Activated CD4-positive, alpha-beta T cell treated with anti-CD3 and anti-CD28 coated beads for 4 hours (primary cell): ENCODE results near the gene AP3D1.

Source experiments
- DNase-seq, 2 donors: peaks; one replicate each; pipeline ENCODE4 v3.0.0-alpha.2; 2020

AP3D1 gene

DNA sequence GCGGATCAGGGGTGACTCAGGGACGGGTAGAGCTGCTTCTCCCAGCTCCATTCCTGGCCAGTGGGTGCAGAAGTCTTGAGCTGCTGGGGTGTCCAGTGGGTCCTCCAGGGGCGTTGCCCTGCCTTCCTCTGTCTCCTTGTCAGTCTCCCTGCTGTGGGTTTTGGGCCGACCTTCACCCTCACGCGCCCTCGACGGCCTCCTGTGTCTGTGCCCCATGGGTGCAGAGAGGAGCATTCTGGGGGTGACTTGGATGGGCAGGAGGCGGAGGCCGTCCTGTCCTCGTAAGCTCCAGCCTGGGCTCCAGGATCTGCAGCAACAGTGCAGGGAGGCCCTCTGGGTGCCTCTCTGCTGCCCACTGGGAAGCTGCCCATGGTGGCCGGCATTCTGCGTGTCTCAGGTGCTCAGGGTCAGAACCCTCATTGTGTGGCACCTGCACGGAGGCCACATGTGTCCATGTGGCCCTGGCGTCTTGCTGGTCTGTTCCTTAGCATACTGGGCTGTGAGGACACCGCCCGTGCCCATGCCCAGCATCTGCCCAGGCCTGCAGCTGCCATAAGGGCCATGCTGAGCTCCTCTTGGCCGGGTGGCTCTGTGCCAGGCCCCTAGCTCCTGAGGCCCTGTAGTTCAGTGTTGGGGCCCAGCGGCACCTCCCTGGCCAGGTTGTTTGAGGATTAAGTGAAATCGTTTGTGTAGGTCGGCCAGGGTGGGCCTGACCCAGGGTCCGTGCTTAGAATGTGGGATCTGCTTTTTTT is 29.7 kb upstream of the AP3D1 start:
- DNase-seq: no peak

DNA sequence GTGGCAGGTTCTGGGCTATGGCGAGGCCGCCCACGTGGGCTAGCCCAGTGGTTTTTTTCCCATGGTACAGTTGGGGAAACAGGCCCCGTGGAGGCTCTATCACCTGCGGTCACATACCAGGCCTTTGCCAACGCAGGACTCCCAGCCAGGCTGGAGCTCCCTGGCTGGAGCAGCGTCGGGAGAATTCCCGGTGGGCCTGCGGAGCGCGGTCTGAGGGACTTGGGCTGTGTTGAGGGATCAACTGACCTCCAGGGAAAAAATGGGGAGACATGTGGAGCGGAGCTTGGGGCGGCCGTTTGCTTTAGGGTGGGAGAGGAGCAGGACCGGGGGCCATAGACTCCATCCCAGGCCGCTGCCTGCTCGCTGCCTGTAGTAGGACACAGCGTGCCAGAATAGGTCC is 28.7 kb upstream of the AP3D1 start:
- DNase-seq: no peak

DNA sequence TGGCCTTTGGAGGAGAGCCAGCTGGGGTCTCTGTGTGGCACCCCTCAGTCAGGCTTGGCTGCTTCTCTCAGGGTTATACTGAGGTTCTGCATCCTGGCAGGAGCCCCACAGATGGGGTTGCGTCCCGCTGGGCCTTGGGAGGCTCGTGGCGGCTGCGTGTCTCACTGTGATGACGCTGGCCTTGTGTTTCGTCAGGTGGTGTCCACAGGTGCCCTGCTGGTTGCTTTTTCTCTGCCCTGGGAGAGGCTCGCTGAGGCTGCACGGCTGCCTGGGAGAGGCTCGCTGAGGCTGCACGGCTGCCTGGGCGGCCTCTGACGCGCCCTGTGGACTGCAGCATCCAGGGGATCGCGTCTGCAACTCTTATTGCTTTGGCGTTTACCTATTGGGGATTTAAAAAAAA is 27.7 kb upstream of the AP3D1 start:
- no peak for DNase-seq

DNA sequence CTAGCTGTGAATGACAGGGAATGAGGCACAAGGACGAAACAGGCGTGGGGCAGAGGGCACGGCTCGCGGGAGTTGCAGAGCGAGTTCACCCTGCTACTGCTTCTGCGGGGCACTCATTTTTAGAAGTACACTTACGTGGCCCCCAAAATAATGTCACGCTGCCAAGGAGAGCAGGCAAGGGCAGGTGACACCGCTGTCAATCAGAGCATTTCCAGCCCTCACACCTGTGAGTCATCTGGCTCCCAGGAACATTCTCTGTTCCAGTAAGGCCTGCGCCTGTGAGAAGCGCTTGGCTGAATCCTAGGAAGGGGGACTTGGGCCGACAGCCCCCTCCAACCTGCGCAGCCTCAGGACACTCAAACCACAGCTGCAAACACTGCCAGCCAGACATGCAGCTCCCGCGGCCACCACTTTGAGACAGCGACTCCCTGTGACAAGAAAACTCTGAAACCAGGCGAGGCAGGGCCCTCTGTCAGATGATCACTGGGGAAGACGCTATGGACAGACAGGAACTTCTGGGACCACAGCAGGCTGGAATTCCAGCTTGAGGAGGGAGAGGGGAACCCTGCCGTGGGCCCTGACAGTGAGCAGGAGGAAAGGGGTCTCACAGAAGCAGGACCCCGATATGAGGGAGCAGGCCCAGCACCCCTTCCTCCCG is 25.1 kb upstream of the AP3D1 start:
- DNase-seq: no peak

DNA sequence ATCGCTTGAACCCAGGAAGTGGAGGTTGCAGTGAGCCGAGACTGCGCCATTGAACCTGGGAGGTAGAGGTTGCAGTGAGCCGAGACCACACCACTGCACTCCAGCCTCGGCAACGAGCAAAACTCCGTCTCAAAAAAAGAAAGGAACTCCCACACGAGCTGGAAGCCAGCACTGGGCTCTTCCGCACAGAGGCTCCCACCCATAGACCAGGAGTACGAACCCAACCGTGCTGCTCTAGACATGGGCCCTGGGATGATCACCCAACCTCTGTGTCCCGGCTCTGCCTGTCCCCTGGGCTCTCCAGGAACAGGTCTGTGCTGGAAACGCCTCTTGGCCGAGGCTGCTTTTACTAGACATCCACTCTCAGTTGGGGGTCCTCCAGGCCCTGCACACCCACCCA is 24.4 kb upstream of the AP3D1 start:
- no peak for DNase-seq

DNA sequence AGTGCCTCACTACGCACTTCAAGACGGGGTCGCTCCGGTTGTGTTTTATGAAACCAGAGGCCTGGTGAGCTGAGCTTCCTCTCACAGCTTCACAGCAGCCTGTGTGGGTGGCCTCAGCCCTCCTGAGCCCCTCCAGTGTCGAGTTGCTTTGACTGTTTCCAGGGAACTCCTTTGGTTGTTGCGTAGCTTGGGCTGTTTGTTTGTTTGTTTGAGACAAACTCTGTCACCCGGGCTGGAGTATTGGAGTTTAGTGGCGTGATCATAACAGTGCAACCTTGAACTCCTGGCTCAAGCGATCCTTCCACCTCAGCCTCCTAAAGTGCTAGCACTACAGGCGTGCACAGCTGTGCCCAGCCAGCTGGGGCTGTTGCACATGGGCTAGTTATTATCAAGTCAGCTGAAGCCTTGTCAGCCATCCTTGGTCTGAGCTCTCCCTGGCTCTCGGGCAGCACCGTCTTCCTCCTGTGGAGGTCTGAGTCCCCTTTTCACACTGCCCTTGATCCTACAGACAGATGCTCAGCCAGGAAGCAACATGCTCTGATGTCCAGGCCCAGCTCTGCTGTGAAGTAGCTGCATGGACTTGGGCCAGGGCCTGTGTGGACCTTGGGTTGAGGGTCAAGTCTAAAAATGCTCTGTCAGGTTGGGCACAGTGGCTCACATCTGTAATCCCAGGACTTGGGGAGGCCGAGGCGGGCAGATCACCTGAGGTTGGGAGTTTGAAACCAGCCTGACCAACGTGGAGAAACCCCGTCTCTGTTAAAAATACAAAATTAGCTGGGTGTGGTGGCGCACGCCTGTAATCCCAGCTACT is 22.6 kb upstream of the AP3D1 start:
- no peak for DNase-seq

DNA sequence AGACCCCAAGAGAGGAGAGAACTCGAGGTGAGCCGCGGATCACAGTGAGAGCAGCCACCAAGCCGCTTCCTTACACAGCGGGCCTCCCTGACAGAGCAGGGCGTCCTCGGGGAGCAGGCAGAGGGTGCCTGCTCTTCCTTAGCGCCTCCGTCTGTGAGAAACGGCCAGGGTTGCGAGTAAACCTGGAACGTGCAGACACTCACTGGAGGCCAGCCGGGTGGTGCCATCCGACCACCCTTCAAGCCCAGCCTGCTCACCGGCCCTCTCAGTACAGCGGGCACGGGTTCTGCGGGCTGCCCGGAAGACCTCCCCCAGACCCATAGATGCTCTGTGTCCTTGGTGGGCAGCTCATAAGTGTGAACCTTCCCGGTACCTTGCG is 22.0 kb upstream of the AP3D1 start:
- no peak for DNase-seq

DNA sequence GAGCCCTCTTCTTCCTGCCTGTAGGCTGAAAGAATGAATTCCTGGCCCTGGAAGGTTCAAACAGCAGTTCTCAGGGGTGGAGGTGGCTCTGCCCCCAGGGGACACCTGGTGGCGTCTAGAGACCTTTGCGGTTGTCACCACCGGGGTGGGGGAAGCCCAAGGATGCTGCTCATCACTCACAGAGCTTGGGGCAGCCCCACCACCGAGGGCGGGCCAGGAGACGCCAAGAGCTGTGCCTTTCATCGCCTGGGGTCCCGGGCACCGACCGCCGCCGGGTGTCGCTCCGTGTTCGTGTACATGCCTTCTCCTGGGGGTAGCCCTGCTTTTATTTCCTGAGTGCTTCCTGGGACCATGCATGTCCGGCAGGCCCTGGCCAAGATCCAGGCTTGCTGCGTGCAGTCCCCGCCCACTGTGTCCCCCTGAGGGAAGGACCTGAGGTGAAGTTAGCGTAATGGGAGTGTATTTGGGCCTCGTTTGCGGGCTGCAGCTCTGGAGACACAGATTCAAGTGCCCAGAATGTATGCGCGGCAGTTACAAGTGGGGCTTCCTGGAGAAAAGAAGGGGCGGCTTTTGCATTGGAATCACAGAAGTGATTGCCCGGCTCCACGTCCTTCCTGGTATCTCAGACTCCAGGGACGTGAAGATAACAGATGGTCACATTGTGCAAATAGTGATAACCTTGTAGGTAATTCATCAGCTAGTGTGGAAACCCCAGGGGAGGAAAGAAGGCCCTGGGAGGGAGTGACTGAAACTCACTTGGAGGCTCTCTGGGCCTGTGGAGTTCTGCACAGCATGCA is 20.2 kb upstream of the AP3D1 start:
- DNase-seq: peak; percentile 81 to 87

DNA sequence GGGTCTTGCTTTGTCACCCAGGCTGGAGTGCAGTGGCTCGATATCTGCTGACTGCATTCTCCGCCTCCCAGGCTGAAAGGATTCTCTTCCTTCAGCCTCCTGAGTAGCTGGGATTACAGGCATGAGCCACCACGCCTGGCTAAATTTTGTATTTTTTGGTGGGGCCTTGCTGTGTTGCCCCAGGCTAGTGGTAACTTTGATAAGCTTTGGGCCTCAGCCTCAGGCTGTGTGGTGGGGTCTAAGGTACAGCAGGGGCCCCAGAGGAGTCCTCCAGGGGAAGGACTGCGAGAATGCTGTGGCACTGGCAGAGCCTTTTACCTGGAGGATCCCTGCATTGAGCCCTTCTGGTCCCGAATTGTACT is 19.6 kb upstream of the AP3D1 start:
- DNase-seq: no peak

DNA sequence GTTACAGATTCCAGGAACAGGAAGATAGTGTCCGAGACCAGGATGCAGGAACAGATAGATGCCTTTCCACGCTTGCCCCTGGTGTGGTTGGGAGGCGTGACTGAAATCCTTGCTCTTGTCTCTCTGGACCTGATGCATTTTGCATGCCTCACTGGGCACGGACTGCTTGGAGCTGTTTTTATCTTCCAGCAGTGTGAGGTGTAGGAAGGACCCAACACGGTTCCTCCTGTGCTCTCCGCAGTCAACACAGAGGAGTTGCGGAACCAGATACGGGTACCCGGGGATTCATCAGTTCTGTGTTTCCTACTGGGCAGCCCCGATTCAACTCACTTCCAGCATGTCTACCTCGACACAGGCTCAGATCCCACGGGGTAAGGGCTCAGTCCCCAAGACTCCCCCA is 18.9 kb upstream of the AP3D1 start:
- DNase-seq: no peak

DNA sequence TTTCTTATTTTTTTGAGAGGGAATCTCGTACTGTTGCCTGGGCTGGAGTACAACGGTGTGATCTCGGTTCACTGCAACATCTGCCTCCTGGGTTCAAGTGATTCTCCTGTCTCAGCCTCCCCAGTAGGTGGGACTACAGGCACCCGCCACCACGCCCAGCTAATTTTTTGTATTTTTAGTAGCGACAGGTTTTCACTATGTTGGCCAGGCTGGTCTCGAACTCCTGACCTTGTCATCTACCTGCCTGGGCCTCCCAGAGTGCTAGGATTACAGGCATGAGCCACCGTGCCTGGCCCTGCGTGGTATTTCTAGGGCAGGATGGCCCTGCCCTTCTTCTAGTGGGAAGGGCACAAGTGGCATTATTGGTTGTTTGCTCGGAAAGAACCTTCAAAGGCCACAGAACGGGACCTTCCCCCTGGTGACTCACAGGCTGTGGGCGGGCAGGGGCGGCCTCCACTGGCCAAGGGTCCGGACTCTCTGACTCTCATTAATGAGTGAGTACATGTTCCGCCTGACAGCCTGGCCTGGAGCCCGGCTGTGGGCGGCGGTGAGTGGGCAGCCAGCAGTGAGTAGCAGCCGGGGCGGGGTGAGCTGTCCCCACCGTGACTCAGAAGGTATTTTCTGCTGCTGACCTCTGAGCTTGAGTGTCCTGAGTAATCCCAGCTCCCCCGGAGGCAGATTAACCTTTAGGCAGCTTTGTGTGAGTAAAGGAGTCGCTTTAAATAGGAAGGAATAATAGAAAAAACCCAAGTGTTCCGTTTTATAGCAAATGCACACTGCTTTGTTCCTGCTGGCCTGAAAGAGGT is 17.5 kb upstream of the AP3D1 start:
- peak; percentile 76 to 77 for DNase-seq

DNA sequence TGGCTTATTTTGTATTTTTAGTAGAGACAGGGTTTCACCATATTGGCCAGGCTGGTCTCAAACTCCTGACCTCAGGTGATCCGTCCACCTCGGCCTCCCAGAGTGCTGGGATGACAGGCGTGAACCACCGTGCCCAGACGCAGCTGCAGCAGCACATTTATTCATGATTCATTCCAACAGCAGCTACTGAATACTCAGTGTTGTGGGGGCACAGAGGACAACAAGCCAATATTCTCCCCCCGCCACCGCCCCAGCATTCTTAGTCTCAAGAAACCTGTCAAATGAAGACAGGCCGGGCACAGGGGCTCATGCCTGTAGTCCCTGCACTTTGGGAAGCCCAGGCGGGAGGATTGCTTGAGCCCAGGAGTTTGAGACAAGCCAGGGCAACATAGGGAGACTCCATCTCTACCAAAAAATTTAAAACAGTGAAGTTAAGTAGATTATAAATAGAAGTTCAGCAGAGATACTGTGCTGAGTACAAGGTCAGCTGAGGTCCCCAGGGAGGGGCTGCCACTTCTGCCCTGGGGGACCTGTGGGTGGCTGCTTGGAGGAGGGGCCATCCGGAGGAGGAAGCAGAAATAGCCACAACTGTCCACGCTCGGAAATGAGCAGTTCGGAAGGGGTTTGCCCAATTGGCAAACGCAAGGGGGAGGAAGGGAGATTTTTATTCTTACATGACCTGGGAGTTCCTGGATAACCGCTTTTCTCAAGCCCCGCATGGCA is 16.7 kb upstream of the AP3D1 start:
- no peak for DNase-seq

DNA sequence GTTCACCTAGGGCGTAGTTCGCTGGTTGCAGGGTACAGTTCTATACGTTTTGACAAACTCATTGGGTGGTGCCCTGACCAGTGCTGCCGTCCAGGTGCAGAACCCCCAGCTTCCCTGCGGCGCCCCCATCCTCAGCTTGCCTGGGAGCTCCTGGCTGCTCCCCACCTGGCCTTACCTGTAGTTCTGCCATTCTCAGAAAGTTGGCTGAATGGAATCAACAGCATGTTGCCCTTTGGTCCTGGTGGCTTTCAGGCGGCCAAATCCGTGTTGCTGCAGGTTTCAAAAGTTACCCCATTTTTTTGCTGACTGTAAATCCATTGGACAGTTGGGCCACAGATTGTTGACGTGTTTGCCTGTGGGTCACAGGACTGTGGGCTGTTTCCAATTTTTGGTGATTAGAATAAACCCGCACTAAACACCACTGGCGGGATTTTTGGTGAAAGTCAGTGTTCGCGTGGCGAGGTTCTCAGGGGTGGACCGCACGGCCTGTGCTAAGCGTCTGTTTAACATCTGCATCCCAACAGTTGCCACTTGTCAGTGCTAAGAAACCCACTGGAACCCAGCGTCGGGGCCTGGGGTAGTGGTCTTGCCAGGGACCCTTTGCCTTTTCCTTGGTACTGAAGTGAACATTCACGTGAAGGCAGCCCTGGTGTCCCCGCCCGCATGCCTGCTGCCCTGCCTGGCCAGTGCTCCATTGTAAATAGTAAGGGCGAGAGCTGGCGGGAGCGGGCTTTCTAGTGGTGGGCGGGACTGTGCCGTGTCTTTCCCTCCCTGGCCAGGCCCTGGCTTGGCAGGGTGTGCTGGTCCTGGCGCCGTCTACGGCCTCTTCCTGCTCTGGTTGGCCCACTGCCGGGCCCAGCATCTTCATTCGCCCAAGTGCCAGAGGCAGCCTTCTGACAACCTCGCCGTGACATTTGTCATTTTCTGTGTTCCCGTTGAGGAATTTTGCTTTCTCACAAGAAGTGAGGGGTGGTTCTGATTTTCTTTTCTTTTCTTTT is 15.7 kb upstream of the AP3D1 start:
- DNase-seq: no peak

DNA sequence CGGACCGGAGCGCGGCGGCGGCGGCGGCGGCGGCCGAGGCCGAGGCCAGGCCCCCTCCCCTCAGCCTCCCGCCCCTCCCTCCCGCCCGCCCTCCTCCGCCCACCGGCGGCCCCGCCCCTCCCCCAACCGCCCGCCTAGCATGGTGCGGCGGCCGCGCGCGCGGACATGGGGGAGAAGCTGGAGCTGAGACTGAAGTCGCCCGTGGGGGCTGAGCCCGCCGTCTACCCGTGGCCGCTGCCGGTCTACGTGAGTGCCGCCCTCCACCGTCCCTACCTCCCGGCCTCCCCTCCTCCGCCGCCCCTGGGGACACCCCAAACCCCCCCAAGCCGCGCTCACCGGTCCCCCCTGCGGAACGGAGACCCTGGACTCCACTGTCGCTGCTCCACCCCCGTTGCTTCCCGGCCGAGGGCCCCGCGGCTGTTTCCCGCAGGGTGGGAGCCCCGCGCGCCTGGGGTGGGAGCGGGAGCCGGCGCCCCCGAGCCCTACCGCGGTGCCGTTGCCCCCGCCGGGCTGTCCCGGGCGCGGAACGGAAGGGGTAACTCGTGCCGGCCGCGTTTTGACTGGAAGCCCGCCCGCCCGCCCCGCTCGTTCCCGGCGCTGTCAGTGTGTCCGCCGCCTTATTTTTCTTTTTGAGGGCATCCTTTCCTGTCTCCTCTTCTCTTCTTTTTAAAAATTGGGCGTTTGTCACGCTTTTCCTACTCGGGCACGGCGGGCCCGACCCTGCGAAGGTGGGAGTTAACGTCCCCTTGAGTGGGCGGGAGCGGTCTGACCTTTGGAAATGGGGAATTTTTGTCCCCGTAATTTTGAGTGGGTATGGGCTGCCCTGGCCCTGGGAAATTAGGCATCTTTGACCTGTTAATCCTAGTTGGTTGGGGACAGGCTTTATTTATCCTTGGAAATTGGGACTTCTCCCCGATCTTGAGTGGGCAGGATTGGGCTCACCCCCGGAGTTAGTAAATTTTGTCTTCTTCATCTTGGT is 12.9 kb upstream of the AP3D1 start:
- peak; percentile 45 for DNase-seq

DNA sequence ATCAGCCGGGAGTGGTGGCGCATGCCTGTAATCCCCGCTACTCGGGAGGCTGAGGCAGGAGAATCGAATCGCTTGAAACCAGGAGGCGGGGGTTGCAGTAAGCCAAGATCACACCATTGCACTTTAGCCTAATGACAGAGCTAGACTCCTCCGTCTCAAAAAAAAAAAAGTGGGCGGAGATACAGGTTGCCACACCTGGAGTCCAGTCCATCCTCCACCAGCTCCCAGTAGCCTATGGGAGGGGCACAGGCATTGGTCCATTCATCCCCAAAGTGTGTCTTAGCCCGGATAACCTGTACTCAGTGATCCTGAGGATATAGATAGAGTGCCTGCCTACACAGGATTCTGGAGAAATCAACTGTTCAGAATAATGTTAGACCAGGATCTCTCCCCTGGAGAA is 9.0 kb upstream of the AP3D1 start:
- no peak for DNase-seq

DNA sequence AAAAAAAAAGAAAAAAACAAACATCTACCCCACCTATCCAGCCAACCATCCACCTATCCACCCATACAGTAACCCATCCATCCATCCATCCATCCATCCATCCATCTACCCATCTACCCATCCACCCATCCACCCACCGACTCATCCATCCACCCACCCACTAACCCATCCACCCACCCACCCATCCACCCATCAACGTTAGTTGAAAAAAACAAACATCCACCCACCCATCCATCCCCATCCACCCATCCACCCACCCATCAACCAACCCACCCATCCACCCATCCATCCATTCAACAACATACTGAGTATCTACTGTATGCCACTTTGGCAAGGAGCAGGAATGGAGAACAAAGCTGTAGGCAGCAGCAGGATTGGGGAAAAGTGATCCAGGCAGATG is 6.1 kb upstream of the AP3D1 start:
- no peak for DNase-seq

DNA sequence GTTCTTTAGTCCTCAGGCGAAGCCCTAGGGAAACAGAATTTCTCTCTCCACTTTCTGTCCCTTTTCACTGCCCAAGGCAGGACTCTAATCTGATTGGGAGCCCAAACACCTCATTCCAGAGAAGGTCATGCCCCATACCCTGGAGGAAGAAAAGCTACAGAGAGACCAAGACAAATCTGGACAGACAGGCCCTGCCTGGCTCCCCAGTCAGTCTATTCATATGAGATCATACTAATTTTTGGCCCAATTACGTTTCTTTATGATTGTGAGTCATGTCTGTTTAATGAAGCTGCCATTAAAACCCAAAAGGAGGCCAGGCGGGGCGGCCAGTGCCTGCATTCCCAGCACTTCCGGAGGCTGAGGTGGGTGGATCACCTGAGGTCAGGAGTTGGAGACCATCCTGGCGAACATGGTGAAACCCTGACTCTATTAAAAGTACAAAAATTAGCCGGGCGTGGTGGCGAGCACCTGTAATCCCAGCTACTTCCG is 3.3 kb upstream of the AP3D1 start:
- DNase-seq: no peak

DNA sequence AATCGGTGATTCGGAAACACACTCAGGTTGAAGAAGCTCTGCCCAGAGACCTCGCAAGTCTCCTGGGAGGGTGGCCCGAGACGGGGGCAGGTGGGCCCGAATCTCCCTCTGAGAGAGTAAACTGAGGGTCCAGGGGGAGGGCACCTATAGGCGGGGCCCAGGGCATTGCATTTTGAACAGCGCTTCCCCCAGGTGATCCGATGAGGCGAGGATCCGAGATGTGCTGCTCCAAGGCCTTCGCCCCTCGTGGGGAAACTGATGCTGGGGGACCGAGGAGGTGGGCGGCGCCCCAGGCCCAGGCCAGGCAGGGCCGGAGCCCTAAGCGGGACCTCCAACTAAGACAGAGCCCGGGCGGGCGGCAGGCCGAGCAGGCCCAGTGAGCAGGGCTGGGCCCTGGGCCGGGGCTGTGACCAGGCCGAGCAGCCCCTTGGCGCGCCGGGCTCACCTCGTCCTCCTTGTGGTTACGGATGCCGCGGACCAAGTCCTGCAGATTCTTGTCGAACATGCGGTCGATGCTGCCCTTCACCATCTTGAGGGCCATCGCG is 500 bp downstream of the AP3D1 start:
- peak in 1 of 2 donors; percentile 21 for DNase-seq
